Measurements from ENCODE around the gene GOLGA6A.
"Not testable (repeated sequence)": the region's sequence is repeated elsewhere in the genome, so short reads cannot be mapped to it uniquely, and the experiment has no call there.

Gene GOLGA6A

DNA sequence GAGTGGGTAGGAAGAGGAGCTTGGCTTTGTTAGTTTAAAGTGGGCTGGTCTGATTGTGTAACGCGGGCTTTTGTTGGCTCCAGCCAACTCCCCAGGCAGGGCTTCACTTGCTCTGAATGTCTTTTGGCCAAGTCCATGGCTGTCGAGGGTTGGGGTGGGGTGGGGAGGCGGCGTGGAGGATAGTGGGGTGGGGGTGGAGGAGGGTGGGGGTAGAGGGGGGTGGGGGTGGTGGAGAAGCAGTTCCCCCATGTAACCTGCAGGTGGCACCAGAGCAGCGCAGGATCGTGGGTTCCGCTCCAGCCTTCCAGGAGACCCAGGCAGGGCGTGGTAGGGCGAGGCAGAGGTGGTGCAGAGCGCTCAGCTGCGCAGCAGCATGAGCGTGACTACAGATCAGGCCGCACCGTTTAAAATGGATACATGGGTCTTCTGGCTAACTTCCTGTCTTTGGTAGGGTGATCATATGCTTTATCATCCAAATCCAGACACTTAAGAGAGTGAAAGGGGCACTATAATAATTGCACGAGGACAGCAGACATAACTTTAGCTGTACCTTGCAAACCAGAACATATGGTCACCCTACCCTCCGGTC lies 28.3 kb downstream of the GOLGA6A start:
- peak; percentile 39 for DNase-seq (ENCODE audit: low spot score)
- no peak for FAIRE-seq

DNA sequence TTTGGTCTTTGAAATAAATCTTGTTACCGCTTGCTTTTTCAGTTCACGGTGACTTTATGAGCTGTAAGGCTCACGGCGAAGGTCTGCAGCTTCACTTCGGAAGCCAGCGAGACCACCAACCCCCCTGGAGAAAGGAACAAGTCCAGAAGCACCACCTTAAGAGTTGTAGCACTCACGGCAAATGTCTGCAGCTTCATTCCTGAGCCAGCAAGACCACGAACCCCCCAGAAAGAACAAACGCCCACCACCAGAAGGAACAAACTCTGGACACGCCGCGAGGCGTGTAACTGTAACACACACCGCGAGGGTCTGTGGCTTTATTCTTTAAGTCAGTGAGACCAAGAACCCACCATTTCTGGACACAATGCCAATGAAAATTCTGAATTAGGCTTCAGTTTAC lies 28.8 kb downstream of the GOLGA6A start:
- no peak for FAIRE-seq

DNA sequence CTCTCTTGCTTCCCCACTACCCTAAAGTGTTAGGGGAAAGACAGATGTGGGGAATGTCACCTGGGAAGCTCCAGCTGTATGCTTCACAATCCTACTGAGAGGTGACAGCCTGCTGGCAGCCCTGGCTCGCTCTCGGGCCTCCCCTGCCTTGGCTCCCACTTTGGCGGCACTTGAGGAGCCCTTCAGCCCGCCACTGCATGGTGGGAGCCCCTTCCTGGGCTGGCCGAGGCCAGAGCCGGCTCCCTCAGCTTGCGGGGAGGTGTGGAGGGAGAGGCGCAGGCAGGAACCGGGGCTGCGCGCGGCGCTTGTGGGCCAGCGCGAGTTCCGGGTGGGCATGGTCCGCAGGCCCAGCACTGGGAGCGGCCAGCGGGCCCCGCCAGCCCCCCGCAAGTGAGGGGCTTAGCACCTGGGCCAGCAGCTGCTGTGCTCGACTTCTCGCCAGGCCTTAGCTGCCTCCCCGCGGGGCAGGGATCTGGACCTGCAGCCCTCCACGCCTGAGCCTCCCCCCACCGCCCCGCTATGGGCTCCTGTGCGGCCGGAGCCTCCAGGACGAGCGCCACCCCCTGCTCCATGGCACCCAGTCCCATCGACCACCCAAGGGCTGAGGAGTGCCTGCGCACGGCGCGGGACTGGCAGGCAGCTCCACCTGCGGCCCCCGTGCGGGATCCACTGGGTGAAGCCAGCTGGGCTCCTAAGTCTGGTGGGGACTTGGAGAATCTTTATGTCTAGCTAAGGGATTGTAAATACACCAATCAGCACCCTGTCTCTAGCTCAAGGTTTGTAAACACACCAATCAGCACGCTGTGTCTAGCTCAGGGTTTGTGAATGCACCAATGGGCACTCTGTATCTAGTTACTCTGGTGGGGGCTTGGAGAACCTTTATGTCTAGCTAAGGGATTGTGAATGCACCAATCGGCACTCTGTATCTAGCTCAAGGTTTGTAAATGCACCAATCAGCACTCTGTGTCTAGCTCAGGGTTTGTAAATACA lies 29.8 kb downstream of the GOLGA6A start:
- not testable (repeated sequence) for FAIRE-seq; DNase-seq (ENCODE audit: low spot score)

More for the DNA sequence above, 28.8 kb downstream of the GOLGA6A start:
- DNase-seq (ENCODE audit: low spot score), result no peak

DNA sequence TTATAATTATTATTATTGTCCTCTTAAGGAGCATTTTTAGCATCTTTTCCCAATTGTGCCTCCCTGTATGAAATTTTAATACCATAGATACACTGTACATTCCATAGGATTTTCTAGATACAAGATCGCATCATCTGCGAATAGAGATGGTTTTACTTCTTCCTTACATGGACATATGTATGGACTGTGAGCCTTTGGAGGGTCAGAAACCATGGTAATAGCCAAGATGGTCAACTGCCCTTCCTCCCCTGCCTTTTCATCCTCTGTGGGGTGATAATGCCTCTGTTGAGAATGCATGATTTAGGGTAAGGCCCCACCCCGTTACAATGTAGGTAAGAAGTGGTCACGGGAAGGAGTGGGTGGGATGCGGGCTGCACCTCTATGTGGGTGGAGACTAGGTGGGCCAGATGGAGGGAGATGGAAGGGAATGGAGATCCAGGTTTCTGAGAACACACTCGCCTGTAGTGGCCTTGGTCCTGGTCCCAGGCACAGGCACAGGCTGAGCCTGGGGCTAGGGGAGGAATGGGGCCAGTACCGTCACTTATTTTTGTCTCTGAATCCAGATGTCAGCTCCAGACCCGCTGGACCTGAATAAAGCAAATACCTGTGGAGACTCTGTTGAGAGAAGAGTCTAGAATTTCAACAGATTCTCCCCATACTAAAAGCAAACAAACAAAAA lies 31.7 kb downstream of the GOLGA6A start:
- DNase-seq (ENCODE audit: low spot score) (no peak), FAIRE-seq (no peak)

DNA sequence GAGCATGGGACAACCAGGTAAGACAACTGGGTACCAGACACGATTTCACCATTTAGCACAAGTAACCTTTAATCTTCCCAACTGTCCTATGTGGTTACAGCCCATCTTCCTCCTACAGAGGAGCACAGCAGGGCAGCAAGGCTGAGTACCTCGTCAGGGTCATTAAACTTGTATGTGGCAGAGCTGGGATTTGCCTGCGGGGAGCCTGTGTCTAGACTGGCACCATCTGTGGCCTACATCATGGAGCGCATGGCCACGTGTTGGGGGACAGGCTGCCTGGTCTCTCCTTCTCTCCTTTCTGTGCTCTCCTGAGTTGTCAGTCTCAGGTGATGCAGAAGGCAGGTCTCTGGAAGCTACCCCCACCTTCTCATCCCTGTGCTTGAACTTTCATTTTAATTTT lies 32.2 kb downstream of the GOLGA6A start:
- no peak for DNase-seq (ENCODE audit: low spot score)
- FAIRE-seq, result no peak

DNA sequence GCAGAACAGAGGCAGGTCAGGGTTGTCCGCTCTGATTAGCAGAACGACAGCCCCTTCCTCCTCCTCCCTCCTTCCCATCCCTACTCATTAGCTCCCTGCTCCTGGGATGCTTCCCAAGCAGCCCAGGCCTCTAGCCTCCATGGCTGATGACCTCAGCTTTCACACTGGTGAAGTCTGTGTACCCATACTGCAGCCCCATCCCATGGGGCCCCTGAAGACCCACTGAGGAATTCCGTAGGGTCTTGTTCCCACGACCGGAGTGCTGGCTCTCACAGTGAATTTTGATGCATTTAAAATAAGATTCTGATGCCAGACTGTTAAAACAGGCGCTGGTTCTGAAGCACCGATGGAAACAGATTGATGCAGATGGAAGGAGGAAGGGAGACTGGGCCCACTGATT lies 36.1 kb downstream of the GOLGA6A start:
- no peak for DNase-seq (ENCODE audit: low spot score)
- FAIRE-seq, result no peak

DNA sequence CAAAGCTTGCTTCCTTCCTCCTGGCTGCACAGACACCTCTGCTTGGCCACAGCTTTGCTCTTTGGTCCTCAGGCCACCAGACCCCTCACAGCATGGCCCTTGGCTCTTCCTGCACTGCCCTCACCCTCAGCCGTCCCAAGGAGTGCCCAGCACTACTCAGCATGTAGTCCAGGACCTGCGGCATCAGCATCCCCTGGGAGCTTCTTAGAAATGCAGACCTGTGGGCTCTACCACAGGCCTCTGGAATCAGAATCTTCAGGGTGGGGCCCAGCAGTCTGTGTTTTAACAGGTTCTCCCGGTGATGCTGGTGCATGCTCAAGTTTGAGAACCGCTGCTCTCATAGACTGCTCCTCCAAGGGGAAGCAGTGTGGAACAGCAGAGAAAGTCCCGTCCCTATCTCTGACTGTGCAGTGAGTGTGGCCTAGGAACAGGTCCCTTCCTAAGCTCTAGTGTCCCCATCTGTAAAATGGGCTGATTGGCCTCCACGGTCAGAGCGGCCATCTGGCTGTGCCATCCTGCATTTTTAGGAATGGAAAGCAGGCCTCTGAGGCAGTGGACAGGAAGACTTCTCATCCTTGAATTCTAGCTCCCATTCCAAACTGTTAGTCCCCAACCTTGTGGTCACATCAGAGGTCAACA lies 36.6 kb downstream of the GOLGA6A start:
- FAIRE-seq (no peak), DNase-seq (ENCODE audit: low spot score) (no peak)

DNA sequence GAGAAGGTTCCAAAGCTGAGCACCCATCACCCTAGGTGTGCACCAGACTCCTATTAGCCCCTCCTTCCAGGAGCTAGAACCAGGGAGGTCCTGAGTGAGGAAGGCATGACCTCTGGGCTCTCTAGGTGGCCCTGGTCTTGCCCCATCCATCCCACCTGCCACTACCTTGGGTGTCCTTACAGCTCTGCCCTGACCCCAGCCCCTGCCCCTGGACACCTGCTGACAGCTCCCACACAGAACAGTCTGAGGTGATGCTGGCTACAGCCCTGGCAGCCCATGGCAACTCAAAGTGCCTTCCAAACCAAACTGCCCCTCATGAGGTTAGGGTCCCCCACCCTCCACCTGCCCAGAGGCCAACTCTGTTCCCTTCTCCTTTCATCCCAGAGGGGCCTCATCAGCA lies 37.2 kb downstream of the GOLGA6A start:
- DNase-seq (ENCODE audit: low spot score) (no peak), FAIRE-seq (no peak)

DNA sequence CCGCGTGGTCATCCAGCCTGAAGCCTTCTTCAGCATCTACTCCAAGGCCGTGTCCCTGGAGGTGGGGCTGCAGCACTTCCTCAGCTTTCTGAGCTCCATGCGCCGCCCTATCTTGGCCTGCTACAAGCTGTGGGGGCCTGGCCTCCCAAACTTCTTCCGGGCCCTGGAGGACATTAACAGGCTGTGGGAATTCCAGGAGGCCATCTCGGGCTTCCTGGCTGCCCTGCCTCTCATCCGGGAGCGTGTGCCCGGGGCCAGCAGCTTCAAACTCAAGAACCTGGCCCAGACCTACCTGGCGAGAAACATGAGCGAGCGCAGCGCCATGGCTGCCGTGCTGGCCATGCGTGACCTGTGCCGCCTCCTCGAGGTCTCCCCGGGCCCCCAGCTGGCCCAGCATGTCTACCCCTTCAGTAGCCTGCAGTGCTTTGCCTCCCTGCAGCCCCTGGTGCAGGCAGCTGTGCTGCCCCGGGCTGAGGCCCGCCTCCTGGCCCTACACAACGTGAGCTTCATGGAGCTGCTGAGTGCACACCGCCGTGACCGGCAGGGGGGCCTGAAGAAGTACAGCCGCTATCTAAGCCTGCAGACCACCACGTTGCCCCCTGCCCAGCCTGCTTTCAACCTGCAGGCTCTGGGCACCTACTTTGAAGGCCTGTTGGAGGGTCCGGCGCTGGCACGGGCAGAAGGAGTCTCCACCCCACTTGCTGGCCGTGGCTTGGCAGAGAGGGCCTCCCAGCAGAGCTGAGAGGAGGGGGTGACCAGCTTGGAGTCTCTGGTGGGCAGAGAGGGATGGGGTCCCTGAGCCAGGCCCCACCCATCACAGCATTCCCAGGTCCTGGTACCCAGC lies 37.9 kb downstream of the GOLGA6A start:
- DNase-seq (ENCODE audit: low spot score) (no peak), FAIRE-seq (no peak)

DNA sequence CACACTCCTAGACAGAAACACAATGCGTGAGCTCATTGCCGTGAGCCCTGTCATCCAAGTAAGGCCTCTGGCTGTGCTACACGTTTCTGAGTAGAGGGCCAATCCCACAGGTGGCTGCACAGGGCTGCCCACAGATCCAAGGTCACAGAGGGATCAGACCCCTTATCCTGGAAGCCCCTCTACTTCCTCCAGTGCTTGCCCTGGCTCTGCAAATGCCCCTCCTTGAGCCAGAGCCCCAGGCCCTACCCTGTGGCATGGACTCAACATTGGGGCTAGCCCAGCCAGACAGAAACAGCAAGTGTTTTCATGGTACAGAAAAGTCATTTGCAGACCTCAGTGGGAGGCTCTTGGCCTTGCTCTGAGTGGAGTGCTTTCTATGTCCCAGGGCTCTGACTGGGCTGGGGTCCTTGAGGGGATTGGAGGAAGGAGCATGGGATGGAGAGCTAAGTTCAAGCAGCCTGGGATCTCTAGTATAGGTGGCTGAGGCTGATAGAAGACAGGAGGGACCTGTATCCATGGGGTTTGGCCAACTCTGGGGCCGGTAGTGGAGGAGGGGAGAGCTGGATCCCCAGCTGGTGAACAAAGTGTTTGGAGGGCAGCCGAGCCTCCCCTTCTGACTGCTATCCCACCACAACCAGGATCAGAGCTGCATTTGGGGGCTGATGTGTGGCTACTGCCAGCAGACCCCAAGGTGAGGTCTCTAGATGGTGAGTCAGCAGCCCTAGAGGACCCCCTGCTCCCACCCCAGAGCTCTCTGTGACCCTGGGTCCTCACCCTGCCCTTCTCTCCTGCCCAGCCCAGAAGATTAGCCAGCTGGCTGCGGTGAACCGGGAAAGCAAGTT lies 38.7 kb downstream of the GOLGA6A start:
- FAIRE-seq (no peak), DNase-seq (ENCODE audit: low spot score) (no peak)

DNA sequence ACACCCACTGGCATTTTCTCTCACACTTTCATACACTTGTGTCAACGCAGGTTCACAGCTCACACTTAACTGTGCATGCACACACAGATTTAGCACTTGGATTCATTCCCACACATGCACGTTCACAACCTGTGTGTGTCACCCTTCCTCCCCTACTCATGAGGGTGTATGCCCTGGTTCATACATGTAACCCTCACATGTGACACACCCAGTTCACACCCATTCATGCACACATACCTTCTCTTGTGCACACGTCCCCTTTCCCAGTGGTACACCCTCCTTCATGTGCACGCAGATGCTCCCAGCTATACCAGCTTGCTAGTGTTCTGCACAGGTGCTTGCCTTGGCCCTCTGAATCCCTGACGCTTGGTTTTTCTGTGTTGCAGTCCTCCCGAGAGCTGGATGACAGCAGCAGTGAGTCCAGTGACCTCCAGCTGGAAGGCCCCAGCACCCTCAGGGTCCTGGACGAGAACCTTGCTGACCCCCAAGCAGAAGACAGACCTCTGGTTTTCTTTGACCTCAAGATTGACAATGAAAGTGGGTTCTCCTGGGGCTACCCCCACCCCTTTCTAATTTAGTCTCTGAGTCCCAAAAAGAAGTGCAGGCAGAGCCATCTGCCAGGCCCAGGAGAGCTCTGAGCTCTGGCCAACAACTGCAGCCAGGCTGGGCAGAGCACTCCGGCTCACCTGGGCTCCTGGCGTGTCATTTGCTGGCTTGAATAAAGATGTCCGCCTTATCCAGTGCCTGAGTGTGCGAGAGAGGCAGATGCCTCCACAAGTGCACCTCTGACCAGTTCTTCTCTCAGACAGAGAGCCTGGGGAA lies 39.5 kb downstream of the GOLGA6A start:
- no peak for DNase-seq (ENCODE audit: low spot score)
- no peak for FAIRE-seq

DNA sequence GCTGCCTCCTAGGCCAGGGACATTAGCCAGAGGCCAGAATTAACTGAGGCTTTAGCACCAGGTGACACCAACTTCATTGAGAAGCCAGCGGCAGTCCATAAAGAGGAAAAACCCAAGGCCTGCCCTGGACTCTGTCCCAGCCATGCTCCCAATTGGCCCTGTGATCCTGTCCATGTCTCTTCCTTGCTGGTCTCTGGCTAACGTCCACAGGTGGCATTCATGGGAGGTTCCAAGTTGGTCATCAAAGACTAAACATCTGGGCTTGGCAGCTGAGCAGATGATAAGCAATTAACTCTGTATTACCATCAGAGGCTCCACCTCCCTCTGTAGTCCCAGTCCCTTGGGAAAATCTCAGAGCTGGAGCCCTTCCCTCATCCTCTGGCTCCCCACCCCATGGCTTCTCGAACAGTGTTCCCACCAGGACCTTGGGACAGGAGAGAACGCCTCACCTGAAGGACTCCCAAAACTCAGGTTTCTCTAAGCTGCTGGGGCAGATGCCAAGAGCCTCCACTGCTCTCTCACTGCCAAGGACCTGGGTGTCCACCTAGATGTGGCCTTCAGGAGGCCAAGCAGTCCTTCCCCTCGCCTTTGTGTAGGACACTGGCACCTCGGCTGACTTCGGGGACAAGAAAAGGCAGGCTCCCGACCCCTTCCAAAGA lies 40.4 kb downstream of the GOLGA6A start:
- FAIRE-seq, result no peak
- no peak for DNase-seq (ENCODE audit: low spot score)

DNA sequence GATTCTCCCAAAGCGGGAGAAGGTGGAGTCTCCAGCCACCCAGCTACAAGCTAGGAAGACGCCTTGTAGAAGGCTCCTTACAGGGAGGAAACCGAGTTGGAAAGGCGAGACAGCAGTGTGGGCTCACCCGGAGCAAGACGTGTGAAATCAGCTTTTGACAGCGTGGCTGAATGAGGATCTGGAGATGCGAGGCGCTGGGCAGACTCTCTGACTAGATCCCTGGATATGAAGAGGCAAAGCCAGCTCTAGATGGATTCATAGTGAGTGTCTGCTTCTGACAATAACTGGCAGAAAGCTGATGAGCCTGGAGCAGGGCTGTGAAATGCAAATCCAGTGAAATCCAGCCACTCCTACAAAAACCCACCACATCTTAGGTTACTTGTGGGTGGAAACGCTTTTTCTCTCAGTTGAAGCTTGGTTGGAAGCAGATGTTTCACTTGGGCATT lies 41.0 kb downstream of the GOLGA6A start:
- DNase-seq (ENCODE audit: low spot score), result no peak
- no peak for FAIRE-seq

DNA sequence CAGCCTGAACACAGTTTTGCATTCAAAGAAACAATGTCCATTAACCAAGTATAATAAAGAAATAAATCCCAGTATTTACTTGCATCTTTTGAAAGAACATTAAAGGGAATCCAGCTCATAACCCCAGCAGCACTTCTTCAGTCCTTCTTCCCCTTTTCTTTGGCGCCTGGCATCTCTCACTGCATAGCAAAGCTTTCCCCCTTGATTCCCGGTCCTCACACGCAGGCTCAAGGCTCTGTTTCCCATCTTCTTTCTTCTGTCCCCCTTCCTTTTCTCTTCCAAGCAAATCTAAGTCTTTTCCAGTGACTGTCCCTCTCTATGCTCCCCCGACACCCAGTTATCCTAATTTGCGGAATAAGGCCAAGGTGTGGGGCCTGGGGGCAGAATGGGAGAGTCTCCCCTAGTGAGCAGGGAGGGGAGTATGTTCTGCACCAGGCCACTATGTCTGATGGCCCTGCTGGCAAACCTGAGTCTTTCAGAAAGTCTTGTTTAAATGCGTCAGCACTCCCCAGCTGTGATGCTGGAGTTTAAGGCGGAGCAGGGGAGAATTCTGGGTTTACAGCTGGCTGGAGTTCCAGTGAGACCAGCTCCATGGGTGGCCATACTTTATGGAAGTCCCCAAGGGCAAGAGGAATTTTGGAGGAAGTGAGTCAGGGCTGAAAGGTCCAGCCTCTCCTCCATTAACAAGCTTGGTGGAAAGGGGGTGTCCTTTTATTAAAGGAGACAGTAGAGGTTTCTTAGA lies 42.1 kb downstream of the GOLGA6A start:
- FAIRE-seq, result no peak
- DNase-seq (ENCODE audit: low spot score), result peak; percentile 57

DNA sequence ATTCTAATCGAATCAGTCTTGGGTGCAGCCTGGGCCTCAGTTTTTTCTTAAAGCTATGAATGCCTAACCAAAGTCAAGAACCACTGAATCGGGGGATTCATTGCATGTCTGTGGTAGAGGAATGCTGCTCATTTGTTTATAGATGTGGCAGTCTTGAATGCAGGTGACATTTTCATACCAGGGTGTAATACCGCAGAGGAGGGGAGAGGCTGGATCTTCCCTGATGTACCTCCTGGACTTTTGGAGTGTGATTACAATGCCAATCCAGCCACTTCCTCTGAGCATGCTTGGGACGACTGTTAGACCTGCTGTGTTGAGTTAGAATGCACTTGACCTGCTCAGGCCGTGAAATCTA lies 42.7 kb downstream of the GOLGA6A start:
- no peak for FAIRE-seq
- no peak for DNase-seq (ENCODE audit: low spot score)

DNA sequence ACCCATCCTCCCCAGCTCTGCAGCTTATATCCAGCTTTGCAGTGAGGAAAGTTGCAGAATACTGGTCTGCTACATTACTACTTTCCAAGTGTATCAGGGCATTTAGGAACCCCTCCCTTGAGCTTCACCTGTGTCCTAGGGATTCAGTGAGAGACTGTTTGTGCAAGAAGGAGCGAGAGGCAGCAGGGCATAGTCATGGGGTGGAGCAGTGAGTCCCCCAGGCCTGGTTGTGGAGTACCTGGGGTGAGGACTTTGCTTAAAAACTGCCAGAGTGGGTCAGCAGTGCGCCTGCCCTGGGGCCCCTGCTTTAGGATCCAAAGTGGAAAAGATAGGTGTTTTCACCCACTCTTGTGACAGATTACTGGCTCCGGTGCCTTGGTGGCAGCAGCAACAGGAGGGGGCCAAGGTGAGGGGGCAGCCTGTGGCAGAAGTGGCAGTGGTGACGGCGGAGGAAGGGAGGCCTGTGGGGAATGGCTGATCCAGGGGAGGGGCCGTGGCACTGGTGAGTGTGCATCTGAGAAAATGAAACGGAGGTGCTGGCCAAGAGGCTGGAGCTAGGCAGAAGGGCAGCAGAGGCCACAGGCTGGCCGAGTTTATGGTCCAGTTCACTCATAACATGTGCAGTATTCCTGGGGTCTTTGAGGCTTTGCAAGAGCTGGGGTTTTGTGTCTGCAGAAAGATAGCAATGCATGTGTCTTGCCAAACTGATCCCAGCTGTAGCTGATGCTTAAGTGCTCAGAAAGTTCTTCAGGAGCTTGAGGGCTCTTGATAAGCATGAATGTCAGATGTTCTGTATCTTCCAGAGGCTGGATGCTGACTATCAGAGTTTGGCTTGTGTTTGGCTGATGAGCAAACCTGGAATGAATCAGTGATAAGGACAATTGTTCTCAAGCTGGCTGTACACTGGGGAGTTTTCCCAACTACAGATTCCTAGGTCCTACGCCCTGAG lies 43.4 kb downstream of the GOLGA6A start:
- FAIRE-seq (no peak), DNase-seq (ENCODE audit: low spot score) (no peak)
